Skin epidermis (tissue), 12 donors: ENCODE data around the gene SLC16A14.
"Not testable (repeated sequence)": the region's sequence is repeated elsewhere in the genome, so short reads cannot be mapped to it uniquely, and the experiment has no call there.

Source experiments
- H3K27ac ChIP-seq, 21 experiments: fragments of 200-600 bp; sonication (generic) in 11 of 21; one replicate each; pipeline ENCODE4 v1.5.0; 2020; ENCODE audit warnings: mild to moderate bottlenecking in 3 of 21, inconsistent platforms in 2 of 21, moderate library complexity in 2 of 21
- H3K4me3 ChIP-seq, 7 experiments: fragments of 200-600 bp; sonication (generic) in 2 of 7; one replicate each; pipeline ENCODE4 v1.5.0; 2020; ENCODE audit warnings: inconsistent platforms in 2 of 7, mild to moderate bottlenecking in 2 of 7, moderate library complexity in 1 of 7

The SLC16A14 gene

GRCh38 chr2:230068651-230069055 lies at the start of gene SLC16A14:
Gene SLC16A14 (minus strand): TSS chr2:230068924. CDS start chr2:230059352, 9,572 bp downstream.
- peak within 1 kb of the TSS; percentile 46 to 70 (median 60) for H3K4me3 ChIP-seq
- peak within 1 kb of the TSS in 19 of 21 experiments; percentile 13 to 84 (median 70) for H3K27ac ChIP-seq

GRCh38 chr2:230106771-230107170 lies 38.0 kb upstream of the SLC16A14 start:
- no peak overlapping the region for H3K4me3 ChIP-seq
- H3K27ac ChIP-seq = no peak overlapping the region

GRCh38 chr2:230101967-230102366 lies 33.2 kb upstream of the SLC16A14 start:
- H3K4me3 ChIP-seq, H3K27ac ChIP-seq: not testable (repeated sequence)

GRCh38 chr2:230097841-230098240 lies 29.1 kb upstream of the SLC16A14 start:
- no peak overlapping the region for H3K27ac ChIP-seq

GRCh38 chr2:230097424-230097823 lies 28.7 kb upstream of the SLC16A14 start:
- Histone ChIP-seq H3K4me3 (no peak overlapping the region), H3K27ac (no peak overlapping the region)

More at GRCh38 chr2:230097841-230098240, 29.1 kb upstream of the SLC16A14 start:
- no peak overlapping the region for H3K4me3 ChIP-seq

GRCh38 chr2:230090967-230091366 lies 22.2 kb upstream of the SLC16A14 start:
- no peak overlapping the region for H3K4me3 ChIP-seq

GRCh38 chr2:230085201-230085600 lies 16.5 kb upstream of the SLC16A14 start:
- H3K4me3 ChIP-seq = no peak overlapping the region
- H3K27ac ChIP-seq = no peak overlapping the region

More at GRCh38 chr2:230090967-230091366, 22.2 kb upstream of the SLC16A14 start:
- H3K27ac ChIP-seq = peak overlapping the region in 1 of 21 experiments; percentile 51

- no peak overlapping the region for H3K4me3 ChIP-seq
- peak overlapping the region in 1 of 21 experiments; percentile 22 for H3K27ac ChIP-seq
Measured at GRCh38 chr2:230077851-230078547, 9.3 kb upstream of the SLC16A14 start.

- no peak overlapping the region for H3K27ac ChIP-seq
- H3K4me3 ChIP-seq = no peak overlapping the region
Measured at GRCh38 chr2:230076819-230077218, 8.1 kb upstream of the SLC16A14 start.

- Histone ChIP-seq H3K4me3 (no peak overlapping the region), H3K27ac (no peak overlapping the region)
Measured at GRCh38 chr2:230075988-230076631, 7.4 kb upstream of the SLC16A14 start.

GRCh38 chr2:230071421-230071820 lies 2.7 kb upstream of the SLC16A14 start:
- no peak overlapping the region for H3K27ac ChIP-seq
- no peak overlapping the region for H3K4me3 ChIP-seq

- H3K27ac ChIP-seq = no peak overlapping the region
- H3K4me3 ChIP-seq = no peak overlapping the region
Measured at GRCh38 chr2:230069402-230069801, 678 bp upstream of the SLC16A14 start.

GRCh38 chr2:230068016-230068650 lies 591 bp downstream of the SLC16A14 start:
- H3K4me3 ChIP-seq = peak overlapping the region; percentile 46 to 70 (median 60)
- H3K27ac ChIP-seq = peak overlapping the region in 19 of 21 experiments; percentile 13 to 84 (median 70)

GRCh38 chr2:230060672-230061293 lies 7.9 kb downstream of the SLC16A14 start:
- H3K27ac ChIP-seq = no peak overlapping the region
- H3K4me3 ChIP-seq = no peak overlapping the region

GRCh38 chr2:230053753-230054478 lies 14.8 kb downstream of the SLC16A14 start:
- no peak overlapping the region for H3K4me3 ChIP-seq
- no peak overlapping the region for H3K27ac ChIP-seq

GRCh38 chr2:230052299-230052698 lies 16.4 kb downstream of the SLC16A14 start:
- H3K4me3 ChIP-seq = no peak overlapping the region
- no peak overlapping the region for H3K27ac ChIP-seq

GRCh38 chr2:230050136-230050535 lies 18.6 kb downstream of the SLC16A14 start:
- H3K27ac ChIP-seq = no peak overlapping the region
- H3K4me3 ChIP-seq = no peak overlapping the region

- H3K27ac ChIP-seq = no peak overlapping the region
Measured at GRCh38 chr2:230048010-230048671, 20.6 kb downstream of the SLC16A14 start.

GRCh38 chr2:230046491-230046890 lies 22.2 kb downstream of the SLC16A14 start:
- no peak overlapping the region for H3K4me3 ChIP-seq
- no peak overlapping the region for H3K27ac ChIP-seq

More at GRCh38 chr2:230048010-230048671, 20.6 kb downstream of the SLC16A14 start:
- no peak overlapping the region for H3K4me3 ChIP-seq
